ENCODE data around the gene HSPB2. TPM values are rescaled to one million over a fixed set of nuclear protein-coding genes. Genes with fewer than 3 reads are reported as not detected.
A peak's percentile ranks its signal among the peaks of the same experiment; 100 is the strongest.

Gene HSPB2
- total and polyA plus RNA-seq, 10 of the 15 experiments (the other 5 are each of a cell fraction or from before 2014, with no cell fraction given) = not detected

DNA sequence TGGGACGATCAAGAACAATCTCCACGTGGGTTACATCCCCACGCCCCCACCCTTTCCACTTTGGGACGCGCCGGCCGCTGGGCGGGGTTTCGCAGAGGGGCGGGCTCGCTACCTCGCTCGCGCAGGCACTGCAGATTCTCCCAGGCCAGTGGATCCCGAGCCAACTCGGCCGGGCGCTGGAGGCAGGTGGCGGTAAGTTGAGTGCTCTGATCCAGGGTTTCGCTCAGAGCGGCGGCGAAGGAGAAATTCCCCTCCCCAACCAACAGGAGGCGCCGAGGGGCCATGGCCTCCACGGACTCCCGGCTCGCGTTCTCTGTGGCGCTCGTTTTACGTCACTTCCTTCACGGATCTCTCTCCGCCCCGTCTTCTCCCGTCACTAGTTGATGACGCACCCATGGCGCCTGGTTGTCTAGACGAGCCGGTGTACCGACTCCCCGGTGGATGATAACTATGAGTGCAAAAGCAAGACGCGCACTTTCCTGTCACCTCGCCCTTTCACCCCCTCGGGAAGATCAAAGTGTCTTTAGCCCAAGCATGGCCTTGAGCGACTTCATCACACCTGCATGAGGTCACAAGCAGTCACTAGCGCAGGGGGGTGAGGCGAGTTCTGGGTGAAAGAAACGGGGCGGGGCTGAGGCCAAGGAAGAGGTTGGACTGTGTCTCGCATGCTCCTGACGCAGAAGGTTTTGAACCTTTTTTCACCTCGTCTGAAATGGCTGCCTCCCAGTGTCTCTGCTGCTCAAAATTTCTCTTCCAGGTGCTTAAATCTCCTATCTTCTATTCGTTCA is 33.5 kb upstream of the HSPB2 start, which contains the start of the genes CFAP68 and FDXACB1 (continued):
- TF ChIP-seq, protein P1, sequence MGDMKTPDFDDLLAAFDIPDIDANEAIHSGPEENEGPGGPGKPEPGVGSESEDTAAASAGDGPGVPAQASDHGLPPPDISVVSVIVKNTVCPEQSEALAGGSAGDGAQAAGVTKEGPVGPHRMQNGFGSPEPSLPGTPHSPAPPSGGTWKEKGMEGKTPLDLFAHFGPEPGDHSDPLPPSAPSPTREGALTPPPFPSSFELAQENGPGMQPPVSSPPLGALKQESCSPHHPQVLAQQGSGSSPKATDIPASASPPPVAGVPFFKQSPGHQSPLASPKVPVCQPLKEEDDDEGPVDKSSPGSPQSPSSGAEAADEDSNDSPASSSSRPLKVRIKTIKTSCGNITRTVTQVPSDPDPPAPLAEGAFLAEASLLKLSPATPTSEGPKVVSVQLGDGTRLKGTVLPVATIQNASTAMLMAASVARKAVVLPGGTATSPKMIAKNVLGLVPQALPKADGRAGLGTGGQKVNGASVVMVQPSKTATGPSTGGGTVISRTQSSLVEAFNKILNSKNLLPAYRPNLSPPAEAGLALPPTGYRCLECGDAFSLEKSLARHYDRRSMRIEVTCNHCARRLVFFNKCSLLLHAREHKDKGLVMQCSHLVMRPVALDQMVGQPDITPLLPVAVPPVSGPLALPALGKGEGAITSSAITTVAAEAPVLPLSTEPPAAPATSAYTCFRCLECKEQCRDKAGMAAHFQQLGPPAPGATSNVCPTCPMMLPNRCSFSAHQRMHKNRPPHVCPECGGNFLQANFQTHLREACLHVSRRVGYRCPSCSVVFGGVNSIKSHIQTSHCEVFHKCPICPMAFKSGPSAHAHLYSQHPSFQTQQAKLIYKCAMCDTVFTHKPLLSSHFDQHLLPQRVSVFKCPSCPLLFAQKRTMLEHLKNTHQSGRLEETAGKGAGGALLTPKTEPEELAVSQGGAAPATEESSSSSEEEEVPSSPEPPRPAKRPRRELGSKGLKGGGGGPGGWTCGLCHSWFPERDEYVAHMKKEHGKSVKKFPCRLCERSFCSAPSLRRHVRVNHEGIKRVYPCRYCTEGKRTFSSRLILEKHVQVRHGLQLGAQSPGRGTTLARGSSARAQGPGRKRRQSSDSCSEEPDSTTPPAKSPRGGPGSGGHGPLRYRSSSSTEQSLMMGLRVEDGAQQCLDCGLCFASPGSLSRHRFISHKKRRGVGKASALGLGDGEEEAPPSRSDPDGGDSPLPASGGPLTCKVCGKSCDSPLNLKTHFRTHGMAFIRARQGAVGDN (IDR thresholded peaks at IDR 0.05) = peak; percentile 75; the same call in 1 of the 2 replicates
- no peak for TF ChIP-seq SREBF2 (IDR thresholded peaks at IDR 0.05; ENCODE audit: low read length)
- TF ChIP-seq RBBP5 (conservative IDR thresholded peaks at IDR 0.05) = no peak
- TF ChIP-seq ETV6 (conservative IDR thresholded peaks at IDR 0.05 in 1 of 2, IDR thresholded peaks at IDR 0.05 in 1 of 2; ENCODE audit: borderline replicate concordance in 1 of 2, low read depth in 1 of 2) = no peak
- TF ChIP-seq ZBTB4 (CRISPR knock-in tag; IDR thresholded peaks at IDR 0.05) = no peak
- no peak for TF ChIP-seq TBL1XR1 (IDR thresholded peaks at IDR 0.05; ENCODE audit: low read depth, low read length)
- peak; percentile 85 for TF ChIP-seq POLR2A (IDR thresholded peaks at IDR 0.05; ENCODE audit: low read depth, low read length)
- TF ChIP-seq BMI1 (IDR thresholded peaks at IDR 0.05; ENCODE audit: borderline replicate concordance) = no peak
- TF ChIP-seq, protein P2, sequence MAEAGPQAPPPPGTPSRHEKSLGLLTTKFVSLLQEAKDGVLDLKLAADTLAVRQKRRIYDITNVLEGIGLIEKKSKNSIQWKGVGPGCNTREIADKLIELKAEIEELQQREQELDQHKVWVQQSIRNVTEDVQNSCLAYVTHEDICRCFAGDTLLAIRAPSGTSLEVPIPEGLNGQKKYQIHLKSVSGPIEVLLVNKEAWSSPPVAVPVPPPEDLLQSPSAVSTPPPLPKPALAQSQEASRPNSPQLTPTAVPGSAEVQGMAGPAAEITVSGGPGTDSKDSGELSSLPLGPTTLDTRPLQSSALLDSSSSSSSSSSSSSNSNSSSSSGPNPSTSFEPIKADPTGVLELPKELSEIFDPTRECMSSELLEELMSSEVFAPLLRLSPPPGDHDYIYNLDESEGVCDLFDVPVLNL (IDR thresholded peaks at IDR 0.05; ENCODE audit: low read depth, low read length) = no peak
- TF ChIP-seq RFX5 (IDR thresholded peaks at IDR 0.05; ENCODE audit: low read depth, low read length) = 0 out of 2 replicates have a peak, but pooled peaks have one; percentile 44
- peak; percentile 62 for TF ChIP-seq SMAD5 (IDR thresholded peaks at IDR 0.05; ENCODE audit: low read depth)
- TF ChIP-seq, protein P3, sequence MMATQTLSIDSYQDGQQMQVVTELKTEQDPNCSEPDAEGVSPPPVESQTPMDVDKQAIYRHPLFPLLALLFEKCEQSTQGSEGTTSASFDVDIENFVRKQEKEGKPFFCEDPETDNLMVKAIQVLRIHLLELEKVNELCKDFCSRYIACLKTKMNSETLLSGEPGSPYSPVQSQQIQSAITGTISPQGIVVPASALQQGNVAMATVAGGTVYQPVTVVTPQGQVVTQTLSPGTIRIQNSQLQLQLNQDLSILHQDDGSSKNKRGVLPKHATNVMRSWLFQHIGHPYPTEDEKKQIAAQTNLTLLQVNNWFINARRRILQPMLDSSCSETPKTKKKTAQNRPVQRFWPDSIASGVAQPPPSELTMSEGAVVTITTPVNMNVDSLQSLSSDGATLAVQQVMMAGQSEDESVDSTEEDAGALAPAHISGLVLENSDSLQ (IDR thresholded peaks at IDR 0.05) = peak; percentile 47
- TF ChIP-seq FOXM1 (IDR thresholded peaks at IDR 0.05; ENCODE audit: low read depth, low read length) = no peak; the same call in 1 of the 2 replicates
- TF ChIP-seq CBFB (IDR thresholded peaks at IDR 0.05; ENCODE audit: low read depth) = no peak; the same call in none of the 2 replicates
- TF ChIP-seq, protein P4, sequence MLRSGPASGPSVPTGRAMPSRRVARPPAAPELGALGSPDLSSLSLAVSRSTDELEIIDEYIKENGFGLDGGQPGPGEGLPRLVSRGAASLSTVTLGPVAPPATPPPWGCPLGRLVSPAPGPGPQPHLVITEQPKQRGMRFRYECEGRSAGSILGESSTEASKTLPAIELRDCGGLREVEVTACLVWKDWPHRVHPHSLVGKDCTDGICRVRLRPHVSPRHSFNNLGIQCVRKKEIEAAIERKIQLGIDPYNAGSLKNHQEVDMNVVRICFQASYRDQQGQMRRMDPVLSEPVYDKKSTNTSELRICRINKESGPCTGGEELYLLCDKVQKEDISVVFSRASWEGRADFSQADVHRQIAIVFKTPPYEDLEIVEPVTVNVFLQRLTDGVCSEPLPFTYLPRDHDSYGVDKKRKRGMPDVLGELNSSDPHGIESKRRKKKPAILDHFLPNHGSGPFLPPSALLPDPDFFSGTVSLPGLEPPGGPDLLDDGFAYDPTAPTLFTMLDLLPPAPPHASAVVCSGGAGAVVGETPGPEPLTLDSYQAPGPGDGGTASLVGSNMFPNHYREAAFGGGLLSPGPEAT (IDR thresholded peaks at IDR 0.05; ENCODE audit: low read depth) = peak; percentile 89
- TF ChIP-seq PAX5 (IDR thresholded peaks at IDR 0.05; ENCODE audit: borderline replicate concordance, low read depth, low read length) = no peak; the same call in 1 of the 2 replicates
